GM23338 (cell line): ENCODE measurements around the gene PCSK2. TPM values are rescaled to one million over a fixed set of nuclear protein-coding genes. Genes with fewer than 3 reads are reported as not detected.

Experiments used
- ATAC-seq: fragments of 200-7000 bp; cut with Tn5 transposase; 3 replicates; pipeline ENCODE4 v1.9.1; 2020
- DNase-seq: peaks from one replicate; pipeline ENCODE4 v3.0.0-alpha.2; 2015; ENCODE audit warnings: low spot score
- H2AFZ ChIP-seq: fragments of 200-600 bp; sonication (generic); 2 replicates; pipeline ENCODE4 v1.8.0; 2016; ENCODE audit warnings: antibody characterized with exemption, mild to moderate bottlenecking, moderate library complexity
- H3F3A ChIP-seq: fragments of 200-600 bp; sonication (generic); replicated peaks from 2 replicates; pipeline ENCODE4 v1.8.0; 2017; ENCODE audit warnings: antibody characterized with exemption, mixed run types, low read depth
- H3K27ac ChIP-seq: fragments of 200-600 bp; sonication (generic); 2 replicates; pipeline ENCODE4 v1.6.1; 2016; ENCODE audit warnings: low read depth
- H3K27me3 ChIP-seq: fragments of 200-600 bp; sonication (generic); 2 replicates; pipeline ENCODE4 v1.8.0; 2016; ENCODE audit warnings: mild to moderate bottlenecking, mixed run types, moderate library complexity; ENCODE audit not compliant: insufficient read depth
- H3K36me3 ChIP-seq: fragments of 200-600 bp; sonication (generic); 2 replicates; pipeline ENCODE4 v1.8.0; 2016; ENCODE audit warnings: mild to moderate bottlenecking; ENCODE audit not compliant: insufficient read depth
- H3K4me1 ChIP-seq: fragments of 200-600 bp; sonication (generic); 2 replicates; pipeline ENCODE4 v1.8.0; 2016; ENCODE audit warnings: mild to moderate bottlenecking, moderate library complexity; ENCODE audit not compliant: insufficient read depth
- H3K4me2 ChIP-seq: fragments of 200-600 bp; sonication (generic); 2 replicates; pipeline ENCODE4 v1.7.1; 2017; ENCODE audit warnings: mixed run types
- H3K4me3 ChIP-seq: fragments of 200-600 bp; sonication (generic); 2 replicates; pipeline ENCODE4 v1.6.1; 2016; ENCODE audit warnings: mixed run types
- H3K79me2 ChIP-seq: fragments of 200-600 bp; sonication (generic); replicated peaks from 2 replicates; pipeline ENCODE4 v1.8.0; 2017; ENCODE audit warnings: mild to moderate bottlenecking; ENCODE audit not compliant: insufficient read depth
- H3K9me2 ChIP-seq: fragments of 200-600 bp; sonication (generic); 2 replicates; pipeline ENCODE4 v1.8.0; 2017; ENCODE audit not compliant: insufficient read depth
- H4K20me1 ChIP-seq: fragments of 200-600 bp; sonication (generic); replicated peaks from 2 replicates; pipeline ENCODE4 v1.8.0; 2017; ENCODE audit warnings: mild to moderate bottlenecking; ENCODE audit not compliant: insufficient read depth
- H3K27ac Mint-ChIP-seq: 2 replicates; pipeline ENCODE4 v1.8.0; 2020; ENCODE audit warnings: inconsistent platforms, mild to moderate bottlenecking, moderate library complexity, mixed read lengths
- H3K27me3 Mint-ChIP-seq: 3 replicates; pipeline ENCODE4 v1.8.0; 2022; ENCODE audit warnings: low read depth, mild to moderate bottlenecking, moderate library complexity, mixed read lengths, inconsistent platforms; ENCODE audit not compliant: insufficient read depth, poor library complexity
- H3K36me3 Mint-ChIP-seq: 3 replicates; pipeline ENCODE4 v1.8.0; 2021; ENCODE audit warnings: low read depth, mild to moderate bottlenecking, inconsistent platforms, moderate library complexity, mixed read lengths
- H3K4me1 Mint-ChIP-seq: 3 replicates; pipeline ENCODE4 v1.8.0; 2020; ENCODE audit warnings: mild to moderate bottlenecking, inconsistent platforms, mixed read lengths
- H3K4me3 Mint-ChIP-seq: 3 replicates; pipeline ENCODE4 v1.8.0; 2021; ENCODE audit warnings: moderate library complexity, mild to moderate bottlenecking, inconsistent platforms, mixed read lengths
- H3K9me3 Mint-ChIP-seq: 3 replicates; pipeline ENCODE4 v1.8.0; 2020; ENCODE audit warnings: moderate library complexity, mild to moderate bottlenecking, inconsistent platforms, mixed read lengths
- CTCF ChIP-seq, 2 experiments: fragments of 200-600 bp in 1 of 2; sonication (generic) in 1 of 2; conservative IDR thresholded peaks; 2 replicates each; pipeline versions ENCODE4 v1.5.1 to v1.6.1; 2016 to 2017; ENCODE audit warnings: antibody characterized with exemption in 2 of 2, low read depth in 2 of 2, mild to moderate bottlenecking in 2 of 2, moderate library complexity in 1 of 2
- ETS1 ChIP-seq: IDR thresholded peaks from 2 replicates; pipeline ENCODE4 v1.6.1; 2016; ENCODE audit warnings: antibody characterized with exemption
- EZH2phosphoT487 ChIP-seq: fragments of 200-600 bp; sonication (generic); IDR thresholded peaks from one replicate; pipeline ENCODE4 v1.8.1; 2018; ENCODE audit warnings: antibody characterized with exemption; ENCODE audit not compliant: unreplicated experiment
- NANOG ChIP-seq: IDR thresholded peaks from 2 replicates; pipeline ENCODE4 v1.6.1; 2016; ENCODE audit warnings: antibody characterized with exemption, borderline replicate concordance
- REST ChIP-seq: IDR thresholded peaks from one replicate; pipeline ENCODE4 v1.6.1; 2018; ENCODE audit warnings: antibody characterized with exemption; ENCODE audit not compliant: unreplicated experiment
- STAT1 ChIP-seq: IDR thresholded peaks from one replicate; pipeline ENCODE4 v1.6.1; 2016; ENCODE audit warnings: antibody characterized with exemption; ENCODE audit not compliant: unreplicated experiment
- ZNF114 ChIP-seq: fragments of 250-450 bp; sonication (Bioruptor Pico); IDR thresholded peaks from 2 replicates; pipeline ENCODE4 v1.5.0; 2020; ENCODE audit warnings: mild to moderate bottlenecking, moderate library complexity
- ZNF331 ChIP-seq: fragments of 250-450 bp; sonication (Bioruptor Pico); IDR thresholded peaks from 2 replicates; pipeline ENCODE4 v1.5.0; 2020; ENCODE audit warnings: low read depth, mild to moderate bottlenecking, moderate library complexity
- polyA plus RNA-seq: library from polyadenylated mRNA; unstranded; fragments of >200 nt; fragmentation: Nextera tagmentation; extraction: Ambion mirVana; gene quantifications from 2 replicates; pipeline ENCODE4 v1.2.1, GENCODE V29; 2016
- total RNA-seq: library from RNA; depleted of rRNA; stranded (reverse); fragments of >200 nt; shearing (Covaris generic); gene quantifications from 2 replicates; pipeline ENCODE4 v1.2.3, GENCODE V29; 2014

The PCSK2 gene
- total and polyA plus RNA-seq, 2 experiments from 2014 or later = 0.37 to 1.1 TPM

- TF ChIP-seq REST (no peak), ZNF114 (CRISPR knock-in tag) (no peak), CTCF (conservative IDR thresholded peaks at IDR 0.05; ENCODE audit: low read depth in 2 of 2) (no peak), EZH2phosphoT487 (no peak), ZNF331 (CRISPR knock-in tag) (no peak), STAT1 (no peak)
These were observed 264.2 kb downstream of the PCSK2 start (continued) for GRCh38 chr20:17491041-17491440.

- H3K4me1 ChIP-seq = no peaks in the 10 kb centered on the region
- no peaks in the 10 kb centered on the region for H3K36me3 ChIP-seq
- H3K9me2 ChIP-seq = no peaks in the 10 kb centered on the region
- H3K4me2 ChIP-seq = no peak overlapping the region
- H3K27me3 ChIP-seq = no peaks in the 10 kb centered on the region
- no peaks in the 10 kb centered on the region for H3K27me3 Mint-ChIP-seq
- no peak overlapping the region for H3K4me3 ChIP-seq
- no peaks in the 10 kb centered on the region for H3K4me1 Mint-ChIP-seq
- H3K27ac Mint-ChIP-seq = no peak overlapping the region
- no peaks in the 10 kb centered on the region for H3K9me3 Mint-ChIP-seq
- no peak overlapping the region for H2AFZ ChIP-seq
- DNase-seq (no peak), ATAC-seq (no peak)
- TF ChIP-seq NANOG (no peak), EZH2phosphoT487 (no peak), REST (no peak), ETS1 (no peak)
- H4K20me1 ChIP-seq = no peaks in the 10 kb centered on the region
- no peak overlapping the region for H3K4me3 Mint-ChIP-seq
- no peak overlapping the region for H3K27ac ChIP-seq
- no peaks in the 10 kb centered on the region for H3F3A ChIP-seq
- H3K36me3 Mint-ChIP-seq = peaks cover 3% of the 10 kb centered on the region; the same call in 1 of the 3 replicates
- H3K79me2 ChIP-seq = no peaks in the 10 kb centered on the region
These were observed 264.6 kb downstream of the PCSK2 start for GRCh38 chr20:17491488-17491887.
